SK-N-SH (cell line): Measurements from ENCODE around the gene AIPL1. TPM values are rescaled to one million over a fixed set of nuclear protein-coding genes. Genes with fewer than 3 reads are reported as not detected.

Source experiments
- CTCF ChIA-PET: fragments of 300-600, 350-600 bp; formaldehyde crosslinking; extraction: SDS; loops from one replicate; lab custom pipeline; 2021; lab: Yijun Ruan, JAX
- POLR2A ChIA-PET: fragments of 350-600 bp; sonication (Branson Sonifier 250); formaldehyde crosslinking; extraction: SDS; loops from one replicate; lab custom pipeline; 2020; ENCODE audit warnings: antibody characterized with exemption, inconsistent platforms; lab: Yijun Ruan, JAX
- DNase-seq: peaks from one replicate; pipeline ENCODE4 v3.0.0; 2012
- H2AFZ ChIP-seq: fragments of 200-600 bp; sonication (generic); 2 replicates; pipeline ENCODE4 v1.8.1; 2016; ENCODE audit warnings: antibody characterized with exemption, mild to moderate bottlenecking, low read depth
- H3F3A ChIP-seq: fragments of 200-600 bp; sonication (generic); replicated peaks from 2 replicates; pipeline ENCODE3; 2016; ENCODE audit warnings: antibody characterized with exemption, mild to moderate bottlenecking; ENCODE audit not compliant: insufficient read depth
- H3K27ac ChIP-seq, 2 experiments: fragments of 200-500 bp in 1 of 2; fragments of 200-600 bp in 1 of 2; sonication (Bioruptor generic) in 1 of 2; sonication (generic), shearing (Covaris generic) in 1 of 2; 2 replicates each; pipeline versions ENCODE4 v1.5.1 to v1.6.1; 2014 to 2016; ENCODE audit warnings: low read depth in 2 of 2, inconsistent platforms in 1 of 2, low read length in 1 of 2, mild to moderate bottlenecking in 1 of 2, mixed read lengths in 1 of 2
- H3K27me3 ChIP-seq: fragments of 200-600 bp; sonication (generic), shearing (Covaris generic); 2 replicates; pipeline ENCODE4 v1.6.1; 2016; ENCODE audit warnings: mixed run types; ENCODE audit not compliant: insufficient read depth
- H3K36me3 ChIP-seq, 2 experiments: fragments of 200-500 bp in 1 of 2; fragments of 200-600 bp in 1 of 2; sonication (Bioruptor generic) in 1 of 2; sonication (generic) in 1 of 2; replicated peaks in 1 of 2; 2 replicates each; pipeline versions ENCODE3 to v1.5.1; 2014 to 2016; ENCODE audit warnings: low read length in 1 of 2, mild to moderate bottlenecking in 1 of 2; ENCODE audit not compliant: insufficient read depth in 2 of 2, control insufficient read depth in 1 of 2
- H3K4me1 ChIP-seq, 2 experiments: fragments of 200-500 bp in 1 of 2; fragments of 200-600 bp in 1 of 2; sonication (Bioruptor generic) in 1 of 2; sonication (generic), shearing (Covaris generic) in 1 of 2; 2 replicates each; pipeline versions ENCODE4 v1.5.1 to v1.6.1; 2014 to 2016; ENCODE audit warnings: low read depth in 1 of 2, low read length in 1 of 2, mixed run types in 1 of 2; ENCODE audit not compliant: insufficient read depth in 2 of 2, control insufficient read depth in 1 of 2
- H3K4me2 ChIP-seq: fragments of 200-600 bp; sonication (generic), shearing (Covaris generic); 2 replicates; pipeline ENCODE4 v1.6.1; 2017; ENCODE audit warnings: mixed run types
- H3K4me3 ChIP-seq, 2 experiments: fragments of 200-500 bp in 1 of 2; fragments of 200-600 bp in 1 of 2; sonication (Bioruptor generic) in 1 of 2; sonication (generic), shearing (Covaris generic) in 1 of 2; 2 replicates each; pipeline versions ENCODE4 v1.5.1 to v1.8.1; 2014 to 2016; ENCODE audit warnings: low read depth in 2 of 2, inconsistent platforms in 1 of 2, low read length in 1 of 2, mild to moderate bottlenecking in 1 of 2, mixed read lengths in 1 of 2, moderate library complexity in 1 of 2
- H3K79me2 ChIP-seq: fragments of 200-600 bp; sonication (generic); 2 replicates; pipeline ENCODE4 v1.8.1; 2017; ENCODE audit warnings: mild to moderate bottlenecking; ENCODE audit not compliant: insufficient read depth
- H3K9ac ChIP-seq: fragments of 200-600 bp; sonication (generic); 2 replicates; pipeline ENCODE4 v1.6.1; 2017; ENCODE audit warnings: mixed run types
- H3K9me2 ChIP-seq: fragments of 200-600 bp; sonication (generic); 2 replicates; pipeline ENCODE4 v1.6.1; 2017; ENCODE audit warnings: mixed run types
- H3K9me3 ChIP-seq: fragments of 200-600 bp; sonication (generic); 2 replicates; pipeline ENCODE4 v1.6.1; 2017; ENCODE audit warnings: mixed run types, mild to moderate bottlenecking, moderate library complexity
- H4K20me1 ChIP-seq: fragments of 200-600 bp; sonication (generic); 2 replicates; pipeline ENCODE4 v1.6.1; 2017; ENCODE audit warnings: mild to moderate bottlenecking, mixed run types; ENCODE audit not compliant: insufficient read depth
- CHD2 ChIP-seq: fragments of 150-350 bp; IDR thresholded peaks from 2 replicates; pipeline ENCODE4 v1.6.1; 2018; ENCODE audit warnings: low read length; ENCODE audit not compliant: partially characterized antibody
- EP300 ChIP-seq, 2 experiments: IDR thresholded peaks; 2 replicates each; pipeline versions ENCODE4 v1.4.0 to v1.6.1; 2012; ENCODE audit warnings: borderline replicate concordance in 1 of 2, low read depth in 1 of 2, low read length in 1 of 2
- EZH2phosphoT487 ChIP-seq: fragments of 200-600 bp; sonication (generic); IDR thresholded peaks from 2 replicates; pipeline ENCODE4 v1.6.1; 2017; ENCODE audit warnings: low read depth, mixed run types, mild to moderate bottlenecking, antibody characterized with exemption, moderate library complexity, borderline replicate concordance
- FOSL2 ChIP-seq: IDR thresholded peaks from 2 replicates; pipeline ENCODE4 v1.4.0; 2012; ENCODE audit warnings: low read depth, mild to moderate bottlenecking, moderate library complexity, borderline replicate concordance
- FOXJ3 ChIP-seq: sonication (generic); formaldehyde crosslinking; IDR thresholded peaks from 2 replicates; pipeline ENCODE4 v1.5.1; 2020; ENCODE audit warnings: mild to moderate bottlenecking, missing genetic modification reagents
- GATA2 ChIP-seq: sonication (generic); formaldehyde crosslinking; IDR thresholded peaks from 2 replicates; pipeline ENCODE4 v1.5.0; 2020; ENCODE audit warnings: mild to moderate bottlenecking, missing genetic modification reagents
- JUND ChIP-seq: IDR thresholded peaks from 2 replicates; pipeline ENCODE4 v1.4.0; 2012
- MXI1 ChIP-seq: IDR thresholded peaks from 2 replicates; pipeline ENCODE4 v1.6.1; 2012; ENCODE audit warnings: mild to moderate bottlenecking, low read depth, low read length, improper control_type of control experiment
- NFIC ChIP-seq: IDR thresholded peaks from 2 replicates; pipeline ENCODE4 v1.4.0; 2012; ENCODE audit warnings: borderline replicate concordance
- NRF1 ChIP-seq: IDR thresholded peaks from 2 replicates; pipeline ENCODE4 v1.6.1; 2012; ENCODE audit warnings: low read depth, mild to moderate bottlenecking, low read length
- RAD21 ChIP-seq: IDR thresholded peaks from 2 replicates; pipeline ENCODE4 v1.6.1; 2012; ENCODE audit warnings: mild to moderate bottlenecking, low read length
- RFX5 ChIP-seq: IDR thresholded peaks from 2 replicates; pipeline ENCODE4 v1.6.1; 2012; ENCODE audit warnings: mild to moderate bottlenecking, improper control_type of control experiment, low read length
- RXRA ChIP-seq: IDR thresholded peaks from 2 replicates; pipeline ENCODE4 v1.4.0; 2012; ENCODE audit warnings: low read depth, mild to moderate bottlenecking, borderline replicate concordance
- SMC3 ChIP-seq: IDR thresholded peaks from 2 replicates; pipeline ENCODE4 v1.6.1; 2012; ENCODE audit warnings: low read depth, low read length, improper control_type of control experiment
- TAF1 ChIP-seq: IDR thresholded peaks from 2 replicates; pipeline ENCODE4 v1.6.1; 2012; ENCODE audit warnings: low read depth, mild to moderate bottlenecking, low read length, moderate library complexity, borderline replicate concordance
- TCF12 ChIP-seq: IDR thresholded peaks from 2 replicates; pipeline ENCODE4 v1.4.0; 2012
- TEAD4 ChIP-seq: IDR thresholded peaks from 2 replicates; pipeline ENCODE4 v1.4.0; 2012; ENCODE audit warnings: mild to moderate bottlenecking, borderline replicate concordance; ENCODE audit not compliant: insufficient read depth
- YY1 ChIP-seq: IDR thresholded peaks from 2 replicates; pipeline ENCODE4 v1.4.0; 2012; ENCODE audit warnings: low read depth, mild to moderate bottlenecking
- WGBS: methylation state at CpG from one replicate; pipeline ENCODE4 v1.1.6; 2017; ENCODE audit warnings: low lambda C conversion rate; 5-methylcytosine and 5-hydroxymethylcytosine counted together
- polyA plus RNA-seq, 3 experiments: library from polyadenylated mRNA; depleted of rRNA; stranded (reverse); fragments of >200 nt; gene quantifications; 2 replicates each; pipeline ENCODE4 v1.2.3, GENCODE V29; 2012
- TF ChIP-seq, protein P1 (sequence below): fragments of 150-350 bp; IDR thresholded peaks from 2 replicates; pipeline ENCODE4 v1.6.1; 2016; ENCODE audit warnings: mild to moderate bottlenecking, low read depth, low read length
- TF ChIP-seq, protein P2 (sequence below): fragments of 150-350 bp; IDR thresholded peaks from 2 replicates; pipeline ENCODE4 v1.6.1; 2017; ENCODE audit warnings: antibody characterized with exemption, low read length, low read depth, borderline replicate concordance
- TF ChIP-seq, protein P3 (sequence below): fragments of 200-600 bp; sonication (generic); IDR thresholded peaks from 2 replicates; pipeline ENCODE4 v1.6.1; 2017; ENCODE audit warnings: antibody characterized with exemption, mild to moderate bottlenecking, moderate library complexity

AIPL1 gene, protein sequence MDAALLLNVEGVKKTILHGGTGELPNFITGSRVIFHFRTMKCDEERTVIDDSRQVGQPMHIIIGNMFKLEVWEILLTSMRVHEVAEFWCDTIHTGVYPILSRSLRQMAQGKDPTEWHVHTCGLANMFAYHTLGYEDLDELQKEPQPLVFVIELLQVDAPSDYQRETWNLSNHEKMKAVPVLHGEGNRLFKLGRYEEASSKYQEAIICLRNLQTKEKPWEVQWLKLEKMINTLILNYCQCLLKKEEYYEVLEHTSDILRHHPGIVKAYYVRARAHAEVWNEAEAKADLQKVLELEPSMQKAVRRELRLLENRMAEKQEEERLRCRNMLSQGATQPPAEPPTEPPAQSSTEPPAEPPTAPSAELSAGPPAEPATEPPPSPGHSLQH
- not detected in 2 replicates for polyA plus RNA-seq (2012; rRNA removed)
- not detected in 2 replicates for polyA plus RNA-seq (2012; cell fraction: cytosol; rRNA removed)
- polyA plus RNA-seq (2012; cell fraction: nucleus; rRNA removed), result not detected in 2 replicates

- Histone ChIP-seq H3K27me3 (peaks cover 15% of the 10 kb centered on the region; the same call in 1 of the 2 replicates), H4K20me1 (no peaks in the 10 kb centered on the region), H3K36me3 (no peaks in the 10 kb centered on the region), H3K9ac (no peak within 1 kb of the TSS), H3K9me2 (no peaks in the 10 kb centered on the region), H3F3A (no peaks in the 10 kb centered on the region), H3K4me1 (no peaks in the 10 kb centered on the region), H3K9me3 (peaks cover 5% of the 10 kb centered on the region; the same call in 1 of the 2 replicates), H2AFZ (no peak within 1 kb of the TSS), H3K27ac (no peak within 1 kb of the TSS), H3K79me2 (no peaks in the 10 kb centered on the region), H3K4me3 (no peak within 1 kb of the TSS; a peak in 1 of 4 replicates), H3K4me2 (no peak within 1 kb of the TSS)
- CTCF ChIA-PET, result interaction anchor here (1.1 to 2.7 kb wide), 10 partner anchors 8 to 843 kb away, joined by 3 to 19 read pairs (median 5); no protein-coding TSS in a partner anchor
- TF ChIP-seq RFX5 (no peak), RAD21 (no peak), MXI1 (no peak), NFIC (no peak), TCF12 (no peak), NRF1 (no peak), GATA2 (no peak), RXRA (no peak), FOSL2 (no peak), SMC3 (no peak), CHD2 (no peak), TEAD4 (no peak)
- TF ChIP-seq, protein P1, sequence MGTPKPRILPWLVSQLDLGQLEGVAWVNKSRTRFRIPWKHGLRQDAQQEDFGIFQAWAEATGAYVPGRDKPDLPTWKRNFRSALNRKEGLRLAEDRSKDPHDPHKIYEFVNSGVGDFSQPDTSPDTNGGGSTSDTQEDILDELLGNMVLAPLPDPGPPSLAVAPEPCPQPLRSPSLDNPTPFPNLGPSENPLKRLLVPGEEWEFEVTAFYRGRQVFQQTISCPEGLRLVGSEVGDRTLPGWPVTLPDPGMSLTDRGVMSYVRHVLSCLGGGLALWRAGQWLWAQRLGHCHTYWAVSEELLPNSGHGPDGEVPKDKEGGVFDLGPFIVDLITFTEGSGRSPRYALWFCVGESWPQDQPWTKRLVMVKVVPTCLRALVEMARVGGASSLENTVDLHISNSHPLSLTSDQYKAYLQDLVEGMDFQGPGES, result no peak
- TF ChIP-seq, protein P2, sequence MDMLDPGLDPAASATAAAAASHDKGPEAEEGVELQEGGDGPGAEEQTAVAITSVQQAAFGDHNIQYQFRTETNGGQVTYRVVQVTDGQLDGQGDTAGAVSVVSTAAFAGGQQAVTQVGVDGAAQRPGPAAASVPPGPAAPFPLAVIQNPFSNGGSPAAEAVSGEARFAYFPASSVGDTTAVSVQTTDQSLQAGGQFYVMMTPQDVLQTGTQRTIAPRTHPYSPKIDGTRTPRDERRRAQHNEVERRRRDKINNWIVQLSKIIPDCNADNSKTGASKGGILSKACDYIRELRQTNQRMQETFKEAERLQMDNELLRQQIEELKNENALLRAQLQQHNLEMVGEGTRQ, result no peak
- 74% methylated on average over 7 of the region's 16 CpGs for WGBS
- POLR2A ChIA-PET, result no interaction called here
- DNase-seq, result no peak
These were observed at the start of gene AIPL1 for GRCh38 chr17:6435051-6435450. TSS of gene AIPL1 (minus strand) at chr17:6435121. CDS start at chr17:6435104, 17 bp downstream.

GRCh38 chr17:6483507-6483906, 48.6 kb upstream of the AIPL1 start:
- no peaks in the 10 kb centered on the region for H3K27me3 ChIP-seq
- no peak overlapping the region for H3K9ac ChIP-seq
- H3K27ac ChIP-seq, result no peak overlapping the region
- H4K20me1 ChIP-seq, result no peaks in the 10 kb centered on the region
- H3K9me3 ChIP-seq, result no peaks in the 10 kb centered on the region
- CTCF ChIA-PET, result interaction anchor here (3.5 kb wide), 1 partner anchor 10 kb away, joined by 17 read pairs; no protein-coding TSS in a partner anchor
- H3K4me2 ChIP-seq, result no peak overlapping the region
- DNase-seq, result no peak
- no peaks in the 10 kb centered on the region for H3K79me2 ChIP-seq
- POLR2A ChIA-PET, result no interaction called here
- H3K4me1 ChIP-seq, result peaks cover 0 to 25% of the 10 kb centered on the region in 2 experiments; a peak in 1 of 4 replicates
- no peaks in the 10 kb centered on the region for H3K9me2 ChIP-seq
- H3K4me3 ChIP-seq, result no peak overlapping the region
- no peaks in the 10 kb centered on the region for H3K36me3 ChIP-seq
- no peaks in the 10 kb centered on the region for H3F3A ChIP-seq
- 72% methylated on average over 8 of the region's 16 CpGs for WGBS
- no peak overlapping the region for H2AFZ ChIP-seq
- TF ChIP-seq GATA2 (no peak), FOSL2 (no peak), YY1 (no peak), TEAD4 (no peak), NFIC (no peak), RFX5 (no peak), JUND (no peak), TAF1 (no peak), EZH2phosphoT487 (no peak), NRF1 (no peak), EP300 (IDR thresholded peaks at IDR 0.05; ENCODE audit: borderline replicate concordance in 1 of 2, low read depth in 1 of 2, low read length in 1 of 2) (no peak), FOXJ3 (CRISPR knock-in tag) (no peak), MXI1 (no peak)
- TF ChIP-seq, protein P1, result no peak
- TF ChIP-seq, protein P3, sequence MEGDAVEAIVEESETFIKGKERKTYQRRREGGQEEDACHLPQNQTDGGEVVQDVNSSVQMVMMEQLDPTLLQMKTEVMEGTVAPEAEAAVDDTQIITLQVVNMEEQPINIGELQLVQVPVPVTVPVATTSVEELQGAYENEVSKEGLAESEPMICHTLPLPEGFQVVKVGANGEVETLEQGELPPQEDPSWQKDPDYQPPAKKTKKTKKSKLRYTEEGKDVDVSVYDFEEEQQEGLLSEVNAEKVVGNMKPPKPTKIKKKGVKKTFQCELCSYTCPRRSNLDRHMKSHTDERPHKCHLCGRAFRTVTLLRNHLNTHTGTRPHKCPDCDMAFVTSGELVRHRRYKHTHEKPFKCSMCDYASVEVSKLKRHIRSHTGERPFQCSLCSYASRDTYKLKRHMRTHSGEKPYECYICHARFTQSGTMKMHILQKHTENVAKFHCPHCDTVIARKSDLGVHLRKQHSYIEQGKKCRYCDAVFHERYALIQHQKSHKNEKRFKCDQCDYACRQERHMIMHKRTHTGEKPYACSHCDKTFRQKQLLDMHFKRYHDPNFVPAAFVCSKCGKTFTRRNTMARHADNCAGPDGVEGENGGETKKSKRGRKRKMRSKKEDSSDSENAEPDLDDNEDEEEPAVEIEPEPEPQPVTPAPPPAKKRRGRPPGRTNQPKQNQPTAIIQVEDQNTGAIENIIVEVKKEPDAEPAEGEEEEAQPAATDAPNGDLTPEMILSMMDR, result no peak
